SK-N-MC (cell line): ENCODE measurements around the gene DNAH14.

Experiments used
- EZH2 ChIP-seq: fragments of 200-600 bp; sonication (generic); IDR thresholded peaks from one replicate; pipeline ENCODE4 v1.6.1; 2017; ENCODE audit warnings: antibody characterized with exemption
- POLR2AphosphoS5 ChIP-seq: IDR thresholded peaks from 2 replicates; pipeline ENCODE4 v1.6.1; 2012; ENCODE audit warnings: mild to moderate bottlenecking, low read depth, low read length, borderline replicate concordance

DNA sequence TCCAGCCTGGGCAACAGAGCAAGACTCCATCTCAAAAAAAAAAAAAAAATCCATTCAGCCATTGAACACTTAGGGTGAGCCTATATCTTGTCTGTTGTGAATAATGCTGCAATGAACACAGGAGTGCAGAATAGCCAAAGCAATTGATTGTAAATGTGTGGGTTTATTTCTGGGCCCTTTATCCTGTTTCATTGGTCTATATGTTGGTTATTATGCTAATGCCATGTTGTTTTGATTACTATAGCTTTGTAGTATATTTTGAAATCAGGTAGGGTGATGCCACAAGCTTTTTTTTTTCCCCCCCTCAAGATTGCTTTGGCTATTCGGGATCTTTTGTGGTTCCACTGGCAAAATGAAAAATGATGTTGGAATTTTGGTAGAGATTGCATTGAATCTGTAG, 330.8 kb downstream of the DNAH14 start:
- TF ChIP-seq POLR2AphosphoS5 (no peak), EZH2 (no peak)
